ENCODE measurements around the gene MYO1D.
"Not testable (repeated sequence)": the region's sequence is repeated elsewhere in the genome, so short reads cannot be mapped to it uniquely, and the experiment has no call there.

MYO1D gene

GRCh38 chr17:32821987-32822934 is 54.7 kb downstream of the MYO1D start:
- not testable (repeated sequence) for DNase-seq (ENCODE audit: low read depth in 1 of 2, low spot score in 1 of 2)

GRCh38 chr17:32820440-32820839 is 56.5 kb downstream of the MYO1D start:
- no peak for DNase-seq (ENCODE audit: low read depth in 1 of 2, low spot score in 1 of 2)

- DNase-seq (ENCODE audit: low read depth in 1 of 2, low spot score in 1 of 2): no peak
Observed at GRCh38 chr17:32819787-32820186, 57.1 kb downstream of the MYO1D start.

- no peak for DNase-seq (ENCODE audit: low read depth in 1 of 2, low spot score in 1 of 2)
Observed at GRCh38 chr17:32819035-32819434, 57.9 kb downstream of the MYO1D start.

DNA sequence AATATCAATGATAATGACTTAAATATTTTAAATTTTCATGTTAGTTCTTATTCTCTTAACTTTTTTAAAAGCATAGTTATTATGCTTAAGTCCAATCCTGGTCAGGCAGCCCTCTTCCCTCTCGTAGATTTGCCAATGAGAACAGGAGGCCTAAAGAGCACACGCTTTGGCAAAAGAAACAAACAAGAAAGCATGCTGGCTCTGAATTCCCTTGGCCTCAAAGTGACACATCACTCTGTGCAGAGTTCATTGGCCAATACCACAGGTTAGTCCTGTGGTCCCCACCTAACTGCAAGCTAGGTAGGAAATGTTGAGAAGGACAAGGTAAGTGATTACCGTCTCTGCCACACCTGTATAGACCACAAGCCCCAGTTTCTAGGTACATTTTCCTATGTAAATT is 61.5 kb downstream of the MYO1D start:
- DNase-seq (ENCODE audit: low read depth in 1 of 2, low spot score in 1 of 2): no peak

GRCh38 chr17:32814836-32815235 is 62.1 kb downstream of the MYO1D start:
- DNase-seq (ENCODE audit: low read depth in 1 of 2, low spot score in 1 of 2): no peak

DNA sequence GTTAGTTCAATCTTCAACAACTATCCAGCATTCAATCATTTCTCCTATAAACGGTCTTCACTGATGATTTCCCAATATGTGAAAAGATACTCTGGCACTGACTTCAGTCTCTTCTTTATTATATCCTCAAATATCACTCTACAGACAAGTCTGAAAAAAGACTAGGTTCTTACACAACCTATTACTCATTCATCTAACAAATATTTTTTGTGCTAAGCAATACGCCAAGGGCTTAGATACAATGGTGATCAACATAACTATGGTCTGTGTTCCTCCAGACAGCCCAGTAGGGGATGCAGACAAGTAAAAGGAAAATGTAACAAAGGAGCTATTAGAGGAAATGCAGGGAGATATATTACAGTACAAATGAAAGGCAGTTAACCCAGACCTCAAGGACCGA is 63.9 kb downstream of the MYO1D start:
- no peak for DNase-seq (ENCODE audit: low read depth in 1 of 2, low spot score in 1 of 2)

DNA sequence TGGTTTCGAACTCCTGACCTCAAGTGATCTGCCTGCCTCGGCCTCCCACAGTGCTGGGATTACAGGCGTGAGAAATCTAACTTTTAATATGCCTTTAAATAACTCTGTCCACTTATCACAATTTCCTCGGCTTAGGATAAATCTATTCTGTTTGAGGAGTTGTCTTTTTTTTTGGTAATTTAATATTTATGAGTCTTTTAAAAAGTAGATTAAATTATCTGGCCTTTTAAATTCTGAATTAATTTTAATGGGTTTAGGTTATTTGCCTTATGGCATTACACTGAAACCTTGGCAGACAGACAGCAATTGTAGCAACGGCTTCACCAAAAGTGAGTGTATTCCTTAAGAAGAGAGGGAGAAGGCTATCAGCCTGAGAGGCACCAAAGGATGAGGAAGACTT is 66.2 kb downstream of the MYO1D start:
- no peak for DNase-seq (ENCODE audit: low read depth in 1 of 2, low spot score in 1 of 2)

GRCh38 chr17:32807577-32807976 is 69.3 kb downstream of the MYO1D start:
- no peak for DNase-seq (ENCODE audit: low read depth in 1 of 2, low spot score in 1 of 2)

DNA sequence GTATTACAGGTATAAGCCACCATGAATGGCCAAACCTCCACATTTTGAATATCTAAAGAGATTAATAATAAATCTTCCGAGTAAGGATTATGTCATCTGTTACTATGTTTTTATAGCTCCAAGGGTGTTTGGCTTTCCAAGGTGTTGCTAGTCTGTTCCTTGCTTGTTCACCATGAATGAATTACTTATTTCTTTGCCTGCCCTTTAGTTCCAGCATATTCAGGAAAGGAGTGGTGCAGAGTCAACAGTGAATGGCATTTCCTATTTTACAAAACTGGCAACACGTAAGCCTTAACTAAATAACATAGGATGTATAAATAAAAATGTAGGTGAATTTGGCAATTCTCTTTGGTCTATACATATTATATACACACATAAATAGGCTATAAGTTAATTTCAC is 70.3 kb downstream of the MYO1D start:
- no peak for DNase-seq (ENCODE audit: low read depth in 1 of 2, low spot score in 1 of 2)

DNA sequence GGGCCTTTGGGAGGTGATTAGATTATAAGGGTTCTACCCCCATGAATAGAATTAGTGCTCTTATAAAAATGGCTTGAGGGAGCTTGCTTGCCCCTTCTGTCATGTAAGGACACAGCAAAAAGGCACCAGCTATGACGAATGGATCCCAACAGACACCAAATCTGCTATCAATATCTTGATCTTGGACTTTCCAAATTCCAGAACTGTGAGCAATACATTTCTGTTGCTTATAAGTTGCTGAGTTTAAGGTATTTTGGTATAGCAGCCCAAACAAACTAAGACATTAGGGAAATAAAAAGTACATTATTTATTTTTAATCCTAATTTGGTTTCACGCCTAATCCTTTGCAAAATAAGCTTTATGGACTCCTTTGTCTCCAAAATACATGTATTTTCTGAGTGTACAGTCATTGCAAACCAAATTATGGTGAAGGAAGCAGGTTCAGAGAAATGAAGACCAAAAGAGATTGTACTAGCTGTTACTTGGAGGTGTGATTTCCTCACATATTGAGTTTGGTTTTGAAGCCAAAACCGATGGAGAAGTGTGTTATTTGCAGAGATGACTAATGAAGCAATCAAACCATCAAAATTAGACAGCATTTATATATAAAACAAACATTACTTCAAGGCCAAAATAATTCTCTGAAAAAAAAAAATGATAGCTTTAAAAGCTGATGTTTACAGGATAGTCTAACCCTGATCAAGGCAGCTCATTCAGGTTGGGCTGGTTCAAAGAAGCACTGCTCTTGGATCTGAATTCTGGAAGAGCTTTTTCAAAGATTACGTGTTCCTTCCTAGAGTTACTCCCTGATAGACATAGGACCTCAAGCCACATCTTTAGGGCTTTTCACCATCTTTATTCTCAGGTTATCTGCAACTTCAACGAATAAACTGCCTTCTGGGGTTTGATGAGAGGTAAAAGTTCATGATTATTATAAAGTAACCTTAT is 71.6 kb downstream of the MYO1D start:
- no peak for DNase-seq (ENCODE audit: low read depth in 1 of 2, low spot score in 1 of 2)

DNA sequence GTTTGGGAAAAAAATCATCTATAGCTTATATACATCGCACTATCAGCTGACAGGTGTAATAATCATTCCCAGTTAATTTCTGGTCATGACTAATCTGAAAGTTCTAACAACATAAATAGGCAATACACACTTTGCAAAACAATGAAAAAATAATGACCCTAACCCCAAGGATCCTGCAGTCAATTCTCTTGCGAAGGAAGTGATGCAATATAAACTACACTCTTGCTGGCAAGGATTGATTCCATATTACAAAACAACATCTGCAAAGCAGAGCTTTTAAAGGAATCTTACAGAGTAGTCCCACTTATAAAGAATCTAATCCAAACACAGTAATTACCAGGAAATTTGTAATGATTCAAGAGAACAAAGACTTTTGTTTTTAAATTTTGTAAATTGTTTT is 73.4 kb downstream of the MYO1D start:
- DNase-seq (ENCODE audit: low read depth in 1 of 2, low spot score in 1 of 2): no peak

DNA sequence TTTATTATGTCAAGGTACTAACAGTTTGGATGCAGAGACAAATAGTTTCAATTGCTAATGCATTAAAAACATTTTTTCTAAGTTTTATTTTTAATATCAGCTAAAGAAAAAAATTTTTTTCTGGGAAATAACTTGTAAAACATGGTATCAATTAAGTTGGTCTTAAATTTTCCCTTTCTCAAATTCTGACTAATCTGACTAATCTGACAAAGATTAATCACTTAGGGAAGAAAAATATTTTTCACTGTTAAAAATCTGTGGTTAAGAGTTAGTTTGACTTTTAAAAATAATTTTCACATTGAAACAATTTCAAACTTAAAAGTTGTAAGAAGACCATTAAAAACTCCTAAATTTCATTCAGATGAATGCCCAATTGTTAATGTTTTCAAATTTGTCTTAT is 74.6 kb downstream of the MYO1D start:
- DNase-seq (ENCODE audit: low read depth in 1 of 2, low spot score in 1 of 2): no peak

GRCh38 chr17:32801641-32802040 is 75.3 kb downstream of the MYO1D start:
- DNase-seq (ENCODE audit: low read depth in 1 of 2, low spot score in 1 of 2): no peak

GRCh38 chr17:32801193-32801592 is 75.7 kb downstream of the MYO1D start:
- DNase-seq (ENCODE audit: low read depth in 1 of 2, low spot score in 1 of 2): no peak

GRCh38 chr17:32798938-32799337 is 78.0 kb downstream of the MYO1D start:
- DNase-seq (ENCODE audit: low read depth in 1 of 2, low spot score in 1 of 2): no peak

DNA sequence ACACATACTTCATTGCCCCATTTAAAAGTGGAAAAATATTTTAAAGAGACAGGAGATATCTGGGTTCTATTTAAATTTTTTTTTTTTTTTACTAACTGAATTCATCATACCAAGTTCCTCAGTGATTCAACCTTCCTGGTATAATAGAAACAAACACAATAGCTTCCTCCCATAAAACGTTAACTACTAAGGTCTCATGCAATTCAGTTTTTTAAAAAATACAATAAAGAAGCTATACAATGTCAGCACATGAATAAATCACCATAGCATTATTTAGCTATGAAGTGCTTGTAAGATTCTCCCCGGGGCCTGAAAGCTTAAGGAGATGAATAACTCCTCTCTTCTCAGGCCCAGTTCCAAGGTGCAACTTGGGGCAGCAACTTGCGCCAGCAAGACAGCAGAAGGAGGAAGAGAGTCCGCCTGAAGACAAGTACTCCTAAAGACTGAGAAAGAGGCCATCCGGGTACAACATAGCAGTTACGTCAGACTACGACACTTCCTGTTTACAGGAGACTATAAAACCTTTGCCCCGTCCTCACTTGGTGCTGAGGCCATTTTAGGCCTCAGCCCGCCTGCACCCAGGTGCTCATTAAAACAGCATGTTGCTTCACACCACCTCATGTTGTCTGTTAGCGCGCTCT is 81.5 kb downstream of the MYO1D start:
- no peak for DNase-seq (ENCODE audit: low read depth in 1 of 2, low spot score in 1 of 2)

DNA sequence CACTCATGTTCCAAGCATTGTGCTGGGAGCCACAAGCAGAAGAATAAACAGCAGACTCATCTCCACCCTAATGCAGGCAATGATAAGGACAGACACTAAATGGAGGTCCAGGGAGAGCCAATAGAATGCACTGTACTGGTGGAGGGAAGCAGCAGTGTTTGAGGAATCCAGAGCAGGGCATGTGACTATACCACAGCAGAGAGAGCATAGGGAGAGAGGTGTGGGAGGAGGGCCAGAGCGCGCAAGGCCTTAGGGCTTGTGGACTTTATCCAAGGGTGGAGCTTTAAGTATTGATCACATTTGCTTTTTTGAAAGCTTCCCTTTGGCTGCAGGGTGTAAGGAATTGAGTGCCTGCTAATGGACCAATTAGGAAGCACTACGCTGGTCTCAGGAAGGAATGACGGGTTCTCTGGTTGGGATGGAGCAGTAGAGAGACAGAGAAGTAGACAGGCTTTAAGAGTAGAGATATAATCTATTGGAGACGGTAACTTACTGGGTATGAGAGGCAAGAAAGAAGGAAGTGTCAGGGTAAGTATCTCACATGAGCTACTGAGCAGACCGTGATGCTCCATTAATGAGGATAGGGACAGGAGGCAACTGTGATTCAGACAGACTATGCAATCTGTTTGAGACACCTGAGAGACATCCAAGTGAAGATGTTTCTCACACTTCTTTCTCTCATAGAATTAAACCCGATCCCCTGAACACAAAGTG is 82.2 kb downstream of the MYO1D start:
- no peak for DNase-seq (ENCODE audit: low read depth in 1 of 2, low spot score in 1 of 2)

DNA sequence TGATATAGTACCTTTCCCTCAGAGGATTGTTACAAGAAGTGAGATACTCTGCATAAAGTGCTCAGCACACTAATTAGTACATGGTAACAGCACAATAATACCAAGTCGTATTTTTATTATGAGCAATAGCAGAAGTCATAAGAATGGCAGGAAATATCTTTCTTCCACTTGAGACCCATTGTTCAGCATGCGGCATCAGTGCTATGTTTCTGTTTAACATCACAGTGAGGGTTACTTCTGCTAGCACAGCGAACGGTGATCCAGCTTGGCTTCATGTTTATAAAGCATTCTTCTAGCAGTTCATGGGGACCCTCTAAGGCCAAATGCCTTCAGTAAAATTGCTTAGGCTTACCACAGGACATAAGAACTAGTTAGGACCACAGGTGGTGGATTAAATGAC is 83.1 kb downstream of the MYO1D start:
- no peak for DNase-seq (ENCODE audit: low read depth in 1 of 2, low spot score in 1 of 2)

DNA sequence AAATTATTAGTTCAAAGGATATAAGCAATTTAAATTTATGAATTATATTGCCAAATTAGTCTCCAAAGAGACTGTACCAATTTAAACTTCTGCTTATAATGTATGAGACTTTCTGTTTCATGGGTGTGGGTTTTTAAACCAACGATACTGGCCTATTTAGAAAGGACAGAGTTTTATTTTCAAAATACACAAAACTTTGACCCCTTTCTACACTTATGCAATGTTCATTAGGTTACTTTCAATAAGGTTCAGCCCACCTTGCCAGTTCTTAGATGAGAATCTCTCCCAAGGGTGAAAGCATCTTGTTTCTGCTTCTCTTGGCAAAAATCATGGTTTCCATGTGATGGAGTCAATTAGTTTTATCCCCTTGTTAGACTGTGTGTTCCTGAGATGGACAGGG is 84.7 kb downstream of the MYO1D start:
- DNase-seq (ENCODE audit: low read depth in 1 of 2, low spot score in 1 of 2): no peak

DNA sequence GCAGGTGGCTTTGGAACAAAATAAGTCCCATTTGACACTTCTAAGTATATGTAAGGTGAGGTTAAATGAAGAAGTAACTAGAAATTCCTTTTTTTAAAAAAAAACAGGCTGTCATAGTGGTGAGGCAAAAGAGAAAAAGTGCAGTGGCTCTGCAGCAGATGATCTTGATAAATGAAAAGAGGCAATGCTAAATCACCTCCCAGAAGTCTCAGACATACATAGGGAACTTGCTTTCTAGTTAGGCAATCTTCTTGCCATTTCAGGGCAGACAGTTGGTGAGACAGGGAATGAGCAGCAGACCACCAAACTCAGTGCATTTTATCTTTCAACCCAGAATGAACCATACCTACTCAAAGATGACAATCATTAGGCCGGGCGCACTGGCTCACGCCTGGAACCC is 90.8 kb downstream of the MYO1D start:
- no peak for DNase-seq (ENCODE audit: low read depth in 1 of 2, low spot score in 1 of 2)
